ENCODE results near the gene CPM. TPM values are rescaled to one million over a fixed set of nuclear protein-coding genes. Genes with fewer than 3 reads are reported as not detected.

Gene CPM
- polyA plus RNA-seq, 1 donor (not counting 4 experiments of a cell fraction or from before 2014, with no cell fraction given) = 2.5 TPM

DNA sequence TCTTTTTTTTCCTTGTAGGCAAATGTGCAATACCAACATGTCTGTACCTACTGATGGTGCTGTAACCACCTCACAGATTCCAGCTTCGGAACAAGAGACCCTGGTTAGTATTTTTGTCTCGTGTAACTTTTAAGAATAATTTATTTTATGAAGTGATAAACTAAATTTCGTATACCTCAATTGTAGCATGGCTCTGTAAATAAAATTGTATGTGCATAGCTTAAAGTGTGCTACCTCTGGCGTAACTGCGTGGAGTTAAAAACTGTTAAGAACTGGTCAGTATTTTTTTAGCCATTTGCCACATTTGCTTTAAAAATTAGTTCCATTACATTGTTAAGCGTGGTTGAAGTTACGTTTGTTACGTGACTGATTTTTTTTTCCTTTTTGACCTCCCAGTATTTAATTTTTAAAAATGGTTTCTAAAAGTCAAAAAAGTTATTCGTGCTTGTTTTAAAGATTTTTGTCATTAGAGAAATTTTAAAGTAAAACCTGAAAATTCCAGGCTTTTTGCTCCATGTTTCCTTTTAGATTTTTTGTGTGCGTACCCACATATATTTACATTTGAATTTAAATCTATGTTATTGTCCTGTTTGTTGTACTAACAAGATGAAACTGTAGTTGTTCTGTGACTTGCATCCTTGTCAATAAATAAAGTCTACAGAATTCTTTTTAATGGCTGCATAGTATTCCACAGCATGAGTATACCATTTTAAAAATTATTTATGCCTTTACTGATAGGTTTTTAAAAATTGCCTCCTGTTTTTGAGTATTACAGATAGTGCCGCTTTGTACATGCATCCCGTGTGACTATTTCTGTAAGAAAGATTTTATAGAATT is 123.6 kb downstream of the CPM start:
- Histone ChIP-seq H3K4me2 (ENCODE audit: control insufficient read depth, extremely low read depth, insufficient read depth, low read depth, low read length) (peak overlapping the region; percentile 66), H3K27me3 (ENCODE audit: control insufficient read depth, extremely low read depth, insufficient read depth, low read length) (no peaks in the 10 kb centered on the region), H3K9me3 (ENCODE audit: control insufficient read depth, low read depth, low read length) (no peaks in the 10 kb centered on the region), H2AFZ (ENCODE audit: control insufficient read depth, low read length) (no peak overlapping the region), H4K20me1 (ENCODE audit: control insufficient read depth, extremely low read depth, insufficient read depth, low read length) (no peaks in the 10 kb centered on the region), H3K4me3 (ENCODE audit: control insufficient read depth in 2 of 3, extremely low read depth in 1 of 3, insufficient read depth in 2 of 3, low read depth in 1 of 3, low read length in 3 of 3) (peak overlapping the region; percentile 67 to 96 (median 84)), H3K9ac (ENCODE audit: control insufficient read depth, extremely low read depth, insufficient read depth, low read length) (peak overlapping the region; percentile 99), H3K36me3 (ENCODE audit: control insufficient read depth in 2 of 2, extremely low read depth in 1 of 2, insufficient read depth in 2 of 2, low read length in 2 of 2) (peaks cover 3 to 6% of the 10 kb centered on the region in 2 experiments), H3K79me2 (ENCODE audit: control insufficient read depth, insufficient read depth, low read length) (peaks cover 52% of the 10 kb centered on the region), H3K9me1 (ENCODE audit: control insufficient read depth, extremely low read depth, insufficient read depth, low read length) (no peaks in the 10 kb centered on the region), H3K27ac (ENCODE audit: control insufficient read depth, insufficient read depth, low read length) (peak overlapping the region; percentile 96), H3K4me1 (ENCODE audit: control insufficient read depth, extremely low read depth, insufficient read depth, low read length) (peaks cover 11% of the 10 kb centered on the region)
- DNase-seq (ENCODE audit: low read depth, low spot score) (no peak), FAIRE-seq (no peak)
- dilution Hi-C loops (cut with MboI; ENCODE audit: extremely low pct_ligation_motif_present, low sequenced_read_pairs) = no loop called here
- TF ChIP-seq, protein P1, sequence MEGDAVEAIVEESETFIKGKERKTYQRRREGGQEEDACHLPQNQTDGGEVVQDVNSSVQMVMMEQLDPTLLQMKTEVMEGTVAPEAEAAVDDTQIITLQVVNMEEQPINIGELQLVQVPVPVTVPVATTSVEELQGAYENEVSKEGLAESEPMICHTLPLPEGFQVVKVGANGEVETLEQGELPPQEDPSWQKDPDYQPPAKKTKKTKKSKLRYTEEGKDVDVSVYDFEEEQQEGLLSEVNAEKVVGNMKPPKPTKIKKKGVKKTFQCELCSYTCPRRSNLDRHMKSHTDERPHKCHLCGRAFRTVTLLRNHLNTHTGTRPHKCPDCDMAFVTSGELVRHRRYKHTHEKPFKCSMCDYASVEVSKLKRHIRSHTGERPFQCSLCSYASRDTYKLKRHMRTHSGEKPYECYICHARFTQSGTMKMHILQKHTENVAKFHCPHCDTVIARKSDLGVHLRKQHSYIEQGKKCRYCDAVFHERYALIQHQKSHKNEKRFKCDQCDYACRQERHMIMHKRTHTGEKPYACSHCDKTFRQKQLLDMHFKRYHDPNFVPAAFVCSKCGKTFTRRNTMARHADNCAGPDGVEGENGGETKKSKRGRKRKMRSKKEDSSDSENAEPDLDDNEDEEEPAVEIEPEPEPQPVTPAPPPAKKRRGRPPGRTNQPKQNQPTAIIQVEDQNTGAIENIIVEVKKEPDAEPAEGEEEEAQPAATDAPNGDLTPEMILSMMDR (optimal IDR thresholded peaks at IDR 0.05 in 1 of 3, IDR thresholded peaks at IDR 0.05 in 1 of 3, conservative IDR thresholded peaks at IDR 0.05 in 1 of 3; ENCODE audit: extremely low read depth in 1 of 3, insufficient read depth in 2 of 3, low read length in 3 of 3) = no peak
- no peak for TF ChIP-seq EZH2 (IDR thresholded peaks at IDR 0.05; ENCODE audit: low read length)

DNA sequence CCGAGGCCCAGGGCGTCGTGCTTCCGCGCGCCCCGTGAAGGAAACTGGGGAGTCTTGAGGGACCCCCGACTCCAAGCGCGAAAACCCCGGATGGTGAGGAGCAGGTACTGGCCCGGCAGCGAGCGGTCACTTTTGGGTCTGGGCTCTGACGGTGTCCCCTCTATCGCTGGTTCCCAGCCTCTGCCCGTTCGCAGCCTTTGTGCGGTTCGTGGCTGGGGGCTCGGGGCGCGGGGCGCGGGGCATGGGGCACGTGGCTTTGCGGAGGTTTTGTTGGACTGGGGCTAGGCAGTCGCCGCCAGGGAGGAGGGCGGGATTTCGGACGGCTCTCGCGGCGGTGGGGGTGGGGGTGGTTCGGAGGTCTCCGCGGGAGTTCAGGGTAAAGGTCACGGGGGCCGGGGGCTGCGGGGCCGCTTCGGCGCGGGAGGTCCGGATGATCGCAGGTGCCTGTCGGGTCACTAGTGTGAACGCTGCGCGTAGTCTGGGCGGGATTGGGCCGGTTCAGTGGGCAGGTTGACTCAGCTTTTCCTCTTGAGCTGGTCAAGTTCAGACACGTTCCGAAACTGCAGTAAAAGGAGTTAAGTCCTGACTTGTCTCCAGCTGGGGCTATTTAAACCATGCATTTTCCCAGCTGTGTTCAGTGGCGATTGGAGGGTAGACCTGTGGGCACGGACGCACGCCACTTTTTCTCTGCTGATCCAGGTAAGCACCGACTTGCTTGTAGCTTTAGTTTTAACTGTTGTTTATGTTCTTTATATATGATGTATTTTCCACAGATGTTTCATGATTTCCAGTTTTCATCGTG is 124.4 kb downstream of the CPM start:
- Histone ChIP-seq H3K79me2 (ENCODE audit: control insufficient read depth, insufficient read depth, low read length) (peaks cover 45% of the 10 kb centered on the region), H2AFZ (ENCODE audit: control insufficient read depth, low read length) (peak overlapping the region; percentile 76)
- FAIRE-seq = peak; percentile 13

More for the DNA sequence above, 124.4 kb downstream of the CPM start:
- peak overlapping the region; percentile 99 for H3K9ac ChIP-seq (ENCODE audit: control insufficient read depth, extremely low read depth, insufficient read depth, low read length)
- H3K4me3 ChIP-seq (ENCODE audit: control insufficient read depth in 2 of 3, extremely low read depth in 1 of 3, insufficient read depth in 2 of 3, low read depth in 1 of 3, low read length in 3 of 3) = peak overlapping the region; percentile 67 to 96 (median 84)
- dilution Hi-C loops (cut with MboI; ENCODE audit: extremely low pct_ligation_motif_present, low sequenced_read_pairs) = no loop called here
- H3K36me3 ChIP-seq (ENCODE audit: control insufficient read depth in 2 of 2, extremely low read depth in 1 of 2, insufficient read depth in 2 of 2, low read length in 2 of 2) = peaks cover 3% of the 10 kb centered on the region in 2 experiments
- DNase-seq (ENCODE audit: low read depth, low spot score) = peak; percentile 99
- peaks cover 11% of the 10 kb centered on the region for H3K4me1 ChIP-seq (ENCODE audit: control insufficient read depth, extremely low read depth, insufficient read depth, low read length)
- H3K27ac ChIP-seq (ENCODE audit: control insufficient read depth, insufficient read depth, low read length) = peak overlapping the region; percentile 96
- no peaks in the 10 kb centered on the region for H3K27me3 ChIP-seq (ENCODE audit: control insufficient read depth, extremely low read depth, insufficient read depth, low read length)
- peak overlapping the region; percentile 66 for H3K4me2 ChIP-seq (ENCODE audit: control insufficient read depth, extremely low read depth, insufficient read depth, low read depth, low read length)
- H3K9me3 ChIP-seq (ENCODE audit: control insufficient read depth, low read depth, low read length) = no peaks in the 10 kb centered on the region
- TF ChIP-seq, protein P1 (optimal IDR thresholded peaks at IDR 0.05 in 1 of 3, IDR thresholded peaks at IDR 0.05 in 1 of 3, conservative IDR thresholded peaks at IDR 0.05 in 1 of 3; ENCODE audit: extremely low read depth in 1 of 3, insufficient read depth in 2 of 3, low read length in 3 of 3) = peak in 1 of 3 experiments; percentile 0
- TF ChIP-seq EZH2 (IDR thresholded peaks at IDR 0.05; ENCODE audit: low read length) = no peak
- H3K9me1 ChIP-seq (ENCODE audit: control insufficient read depth, extremely low read depth, insufficient read depth, low read length) = no peaks in the 10 kb centered on the region
- no peaks in the 10 kb centered on the region for H4K20me1 ChIP-seq (ENCODE audit: control insufficient read depth, extremely low read depth, insufficient read depth, low read length)

Data from keratinocyte (primary cell).